HG02571 (cell line): ENCODE results near the gene IL1RL2.

Experiments used
- ATAC-seq: cut with Tn5 transposase; IDR thresholded peaks from one replicate; pipeline ENCODE4 v1.9.1; 2021; ENCODE audit warnings: mild to moderate bottlenecking, moderate library complexity; ENCODE audit not compliant: unreplicated experiment

IL1RL2 gene

GRCh38 chr2:102193074-102193473, 6.3 kb downstream of the IL1RL2 start:
- ATAC-seq: no peak

GRCh38 chr2:102194609-102195268, 7.9 kb downstream of the IL1RL2 start:
- no peak for ATAC-seq

- no peak for ATAC-seq
Observed at GRCh38 chr2:102197389-102198137, 10.7 kb downstream of the IL1RL2 start.

GRCh38 chr2:102200539-102200938, 13.7 kb downstream of the IL1RL2 start:
- no peak for ATAC-seq

- ATAC-seq: no peak
Observed at GRCh38 chr2:102204638-102205037, 17.8 kb downstream of the IL1RL2 start.

- no peak for ATAC-seq
Observed at GRCh38 chr2:102206666-102207341, 20.0 kb downstream of the IL1RL2 start.

- ATAC-seq: no peak
Observed at GRCh38 chr2:102208774-102209173, 22.0 kb downstream of the IL1RL2 start.

- no peak for ATAC-seq
Observed at GRCh38 chr2:102209474-102209873, 22.7 kb downstream of the IL1RL2 start.

- ATAC-seq: no peak
Observed at GRCh38 chr2:102217032-102217431, 30.2 kb downstream of the IL1RL2 start.

GRCh38 chr2:102224824-102225739, 38.3 kb downstream of the IL1RL2 start:
- ATAC-seq: no peak

GRCh38 chr2:102226171-102226570, 39.3 kb downstream of the IL1RL2 start:
- ATAC-seq: no peak

- no peak for ATAC-seq
Observed at GRCh38 chr2:102226612-102227391, 40.0 kb downstream of the IL1RL2 start.

GRCh38 chr2:102229141-102229769, 42.4 kb downstream of the IL1RL2 start:
- ATAC-seq: no peak

- ATAC-seq: no peak
Observed at GRCh38 chr2:102230410-102230909, 43.6 kb downstream of the IL1RL2 start.

- no peak for ATAC-seq
Observed at GRCh38 chr2:102233132-102233884, 46.5 kb downstream of the IL1RL2 start.

- ATAC-seq: no peak
Observed at GRCh38 chr2:102235042-102235473, 48.2 kb downstream of the IL1RL2 start.

GRCh38 chr2:102235491-102235890, 48.7 kb downstream of the IL1RL2 start:
- ATAC-seq: no peak

- no peak for ATAC-seq
Observed at GRCh38 chr2:102236132-102236531, 49.3 kb downstream of the IL1RL2 start.

- no peak for ATAC-seq
Observed at GRCh38 chr2:102237176-102237575, 50.4 kb downstream of the IL1RL2 start.
